C1 segment of cervical spinal cord (tissue), 14 donors: ENCODE data around the gene RIPOR2.
"Not testable (repeated sequence)": the region's sequence is repeated elsewhere in the genome, so short reads cannot be mapped to it uniquely, and the experiment has no call there.

Experiments used
- DNase-seq, 14 donors: peaks; one replicate each; lab custom pipeline; 2025; lab: John Stamatoyannopoulos, UW

RIPOR2 gene

DNA sequence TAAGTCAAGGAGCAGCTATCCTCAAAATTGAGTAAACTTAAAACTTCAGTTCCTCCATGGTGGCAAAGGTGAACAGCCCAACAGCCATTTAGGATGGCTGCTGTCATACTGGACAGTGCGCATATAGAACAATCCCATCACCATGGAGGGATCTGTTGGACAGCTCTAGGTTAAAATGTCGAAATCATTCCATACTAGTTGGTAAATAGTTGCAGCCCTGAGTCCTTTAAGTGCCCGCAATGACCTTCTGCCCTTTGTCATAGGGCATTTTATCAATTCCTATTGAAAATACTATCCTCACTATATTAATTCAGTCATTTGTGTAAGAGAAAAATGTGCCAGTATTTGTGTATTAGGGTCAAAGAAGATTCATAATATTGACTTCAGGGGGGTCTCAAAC is 128.2 kb downstream of the RIPOR2 start:
- DNase-seq = no peak

DNA sequence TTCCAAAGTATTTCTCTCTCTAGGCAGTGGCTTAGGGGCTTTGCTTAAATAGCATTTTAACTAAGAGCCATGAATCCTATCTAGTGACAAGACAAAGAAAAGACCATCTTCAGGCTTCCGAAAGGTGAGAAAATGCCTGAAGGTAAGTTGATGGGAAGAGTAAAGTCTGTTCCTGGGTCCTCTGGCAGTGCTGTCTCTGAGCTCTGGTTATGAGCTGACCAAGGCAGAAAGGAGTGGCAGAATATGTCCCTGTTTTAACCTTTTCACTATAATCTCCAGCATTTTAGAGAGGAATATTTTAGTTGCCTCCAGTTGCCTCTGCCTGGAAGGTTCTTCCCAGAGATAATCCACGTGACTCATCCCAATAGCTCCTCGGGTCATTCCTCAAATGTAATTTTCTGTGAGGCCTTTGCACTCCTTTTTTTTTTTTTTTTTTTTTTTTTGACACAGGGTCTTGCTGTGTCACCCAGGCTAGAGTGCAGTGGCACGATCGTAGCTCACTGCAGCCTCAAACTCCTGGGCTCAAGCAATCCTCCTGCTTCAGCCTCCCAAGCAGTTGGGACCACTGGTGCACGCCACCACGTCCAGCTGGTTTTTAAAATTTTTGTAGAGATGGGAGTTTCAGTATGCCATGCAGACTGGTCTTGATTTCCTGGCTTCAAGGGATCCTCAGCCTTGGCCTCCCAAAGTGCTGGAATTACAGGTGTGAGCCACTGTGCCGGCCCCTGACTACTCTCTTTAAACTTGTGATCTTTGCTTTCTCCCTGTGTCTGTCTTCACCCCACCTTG is 133.3 kb downstream of the RIPOR2 start:
- DNase-seq = no peak

DNA sequence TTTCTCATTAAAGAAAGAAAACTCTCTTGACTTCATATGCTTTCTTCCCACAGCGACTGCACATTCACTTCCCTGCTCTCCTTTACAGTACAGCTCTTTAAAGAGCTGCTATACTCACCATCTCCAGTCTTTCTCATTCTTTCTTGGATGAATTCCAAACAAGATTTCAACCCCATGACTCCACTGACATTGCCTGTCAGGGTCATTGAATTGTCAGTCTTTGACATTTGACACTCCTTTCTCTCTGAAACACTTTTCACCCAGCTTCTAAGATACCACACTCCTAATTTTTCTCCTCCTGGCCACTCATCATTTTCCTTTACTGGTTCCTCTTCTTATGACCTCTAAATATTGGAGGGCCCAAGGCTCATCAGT is 136.2 kb downstream of the RIPOR2 start:
- DNase-seq = no peak

DNA sequence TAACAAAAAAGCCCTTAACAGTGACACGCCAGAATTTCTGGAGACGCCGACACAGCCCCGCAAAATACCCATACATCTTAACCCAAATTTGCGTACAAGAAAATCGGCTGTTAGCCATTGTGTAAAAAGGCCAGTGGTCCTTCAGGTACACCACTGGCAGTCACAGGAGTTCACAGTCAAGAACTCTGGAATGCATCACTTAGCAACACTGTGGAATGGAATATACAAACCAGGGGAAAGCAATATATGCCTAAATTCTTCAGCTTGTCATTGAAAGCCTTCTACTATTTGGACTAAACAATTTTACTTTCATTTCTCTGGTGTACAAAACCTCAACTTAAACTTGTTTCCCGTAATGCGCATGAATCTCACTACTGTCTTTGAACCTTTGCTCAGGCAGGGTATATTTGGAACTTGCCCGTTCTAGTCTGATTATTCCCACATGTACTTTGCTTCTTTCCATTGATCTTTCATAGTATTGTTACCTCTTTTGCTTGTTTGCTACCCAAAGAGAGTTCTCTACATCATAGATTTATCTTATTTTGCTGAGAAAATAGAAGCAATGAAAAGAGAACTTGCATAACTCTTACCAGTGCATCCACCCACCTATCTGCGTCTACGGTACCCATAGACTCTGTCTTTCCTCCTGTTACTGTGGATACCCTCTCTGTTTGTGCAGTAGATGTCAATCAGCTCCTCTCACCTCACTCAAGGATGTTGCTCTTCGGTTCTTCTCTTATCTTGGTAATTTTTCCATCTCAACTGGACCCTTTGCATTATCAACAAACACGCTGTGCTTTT is 136.8 kb downstream of the RIPOR2 start, which contains the start of gene ARMH2:
Gene ARMH2, minus strand, starts transcription at position 178 of the 801 bp plus-strand sequence. Its CDS starts 60 bp downstream, at position 118.
- DNase-seq = no peak

DNA sequence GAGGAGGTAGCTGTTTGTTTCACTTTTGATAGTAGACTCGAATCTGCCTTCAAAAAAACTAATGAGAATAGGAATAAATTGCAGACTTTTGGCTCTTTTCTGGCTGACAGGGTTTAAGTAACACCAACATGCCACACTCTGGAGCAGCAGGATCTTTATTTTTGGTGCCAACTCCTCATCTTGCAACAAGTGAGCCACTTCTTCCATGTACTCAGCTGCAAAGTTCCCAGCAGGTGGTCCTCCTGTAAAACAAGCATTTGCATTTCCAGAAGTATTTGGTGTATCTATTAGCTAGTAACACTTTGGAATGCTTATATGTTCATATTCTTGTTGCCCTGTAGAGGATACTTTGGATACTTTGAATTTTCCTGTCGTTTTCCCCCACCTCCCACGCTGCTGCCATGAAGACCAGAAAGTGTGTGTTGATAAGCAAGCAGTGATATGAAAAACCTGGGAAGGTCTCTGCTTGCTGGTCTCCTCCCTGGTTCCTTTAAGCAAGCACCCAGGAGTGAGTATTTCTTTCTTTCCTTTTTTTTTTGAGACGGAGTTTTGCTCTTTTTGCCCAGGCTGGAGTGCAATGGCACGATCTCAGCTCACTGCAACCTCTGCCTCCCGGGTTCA is 138.1 kb downstream of the RIPOR2 start:
- DNase-seq = no peak

DNA sequence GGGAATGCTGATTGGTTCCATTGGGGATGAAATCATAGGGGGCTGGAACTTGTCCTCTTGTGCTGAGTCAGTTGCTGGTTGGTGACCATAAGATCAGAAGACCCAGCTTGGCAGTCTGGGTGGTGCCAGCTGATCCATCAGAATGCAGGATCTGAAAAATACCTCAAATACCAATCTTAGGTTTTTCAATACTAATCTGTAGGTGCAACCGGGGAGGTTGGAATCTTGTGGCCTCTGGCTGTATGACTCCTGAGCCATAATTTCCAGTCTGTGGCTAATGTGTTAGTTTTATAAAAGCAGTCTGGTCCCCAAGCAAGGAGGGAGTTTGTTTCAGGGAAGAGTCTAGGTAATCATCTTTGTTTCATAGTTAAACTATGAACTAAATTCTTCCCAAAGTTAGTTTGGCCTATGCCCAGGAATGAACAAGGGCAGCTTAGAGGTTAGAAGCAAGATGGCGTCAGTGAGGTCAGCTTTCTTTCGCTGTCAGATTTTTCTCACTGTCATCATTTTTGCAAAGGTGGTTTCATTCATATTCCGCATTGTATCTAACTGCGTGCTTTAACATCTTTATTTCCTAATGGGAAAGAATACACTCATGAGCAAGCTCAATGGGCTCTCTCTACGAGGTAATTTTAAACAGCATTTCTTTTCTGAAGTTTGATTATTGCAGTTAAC is 139.0 kb downstream of the RIPOR2 start:
- no peak for DNase-seq

DNA sequence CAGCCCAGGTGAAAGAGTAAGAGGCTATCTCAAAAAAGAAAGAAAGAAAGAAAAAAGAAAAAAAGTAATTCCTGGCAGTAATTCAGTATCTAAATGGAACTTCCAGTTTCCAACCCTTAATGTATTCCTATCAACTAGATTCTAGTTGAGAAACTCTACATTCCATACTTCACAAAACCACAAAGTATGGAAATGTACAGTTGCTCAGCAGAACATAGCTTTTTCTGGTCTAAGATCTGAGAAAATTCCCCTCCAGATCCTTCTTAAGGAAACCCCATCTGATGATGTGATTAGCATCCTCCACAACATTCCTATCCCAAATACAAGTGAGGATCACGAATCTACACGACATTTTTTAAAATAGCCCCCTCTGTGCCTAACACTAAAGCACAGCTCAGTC is 140.7 kb downstream of the RIPOR2 start:
- no peak for DNase-seq

DNA sequence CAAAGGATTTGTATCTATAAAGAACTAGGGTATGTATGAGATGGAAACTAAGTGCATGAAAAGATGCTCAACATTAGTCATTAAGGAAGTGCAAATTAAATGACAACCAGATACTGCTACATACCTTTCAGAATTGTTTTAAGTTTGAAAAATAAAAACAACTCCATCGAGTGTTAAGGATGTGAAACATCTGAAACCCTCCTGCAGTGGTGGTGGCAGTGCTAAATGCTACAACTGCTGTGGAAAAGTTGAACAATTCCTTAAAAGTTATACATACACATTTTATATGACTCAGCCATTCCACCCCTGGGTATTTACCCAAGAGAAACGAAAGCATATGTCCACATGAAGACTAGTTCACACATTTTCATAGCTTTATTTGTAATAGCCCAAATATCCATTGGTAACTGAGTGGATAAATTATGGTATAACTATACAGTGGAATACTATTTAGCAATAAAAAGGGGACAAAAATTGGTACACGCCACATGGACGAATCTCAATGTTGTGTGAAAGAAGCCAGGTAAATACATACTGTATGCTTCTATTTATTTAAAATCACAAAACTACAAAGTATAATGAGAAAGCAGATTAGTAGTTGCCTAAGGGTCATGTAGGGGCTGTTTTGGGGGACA is 147.6 kb downstream of the RIPOR2 start:
- no peak for DNase-seq

DNA sequence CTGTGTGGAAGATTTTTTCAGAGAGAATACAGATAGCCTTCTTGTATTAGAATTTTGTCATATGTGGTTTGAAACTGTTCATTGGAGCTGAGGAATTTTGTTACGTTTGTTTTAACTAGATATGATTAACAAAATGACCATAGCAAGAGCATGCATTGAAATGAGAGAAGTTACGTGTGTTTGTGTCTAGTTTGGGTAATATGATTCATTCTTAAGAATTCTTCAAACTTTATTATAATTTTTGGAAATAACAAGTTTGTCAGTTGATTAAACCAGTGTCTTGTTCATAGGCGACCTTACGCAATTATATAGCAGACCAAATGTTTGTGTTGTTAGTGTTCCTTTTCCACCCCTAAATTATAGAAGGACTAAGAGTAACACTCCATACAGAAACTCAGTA is 155.6 kb downstream of the RIPOR2 start:
- DNase-seq = no peak

DNA sequence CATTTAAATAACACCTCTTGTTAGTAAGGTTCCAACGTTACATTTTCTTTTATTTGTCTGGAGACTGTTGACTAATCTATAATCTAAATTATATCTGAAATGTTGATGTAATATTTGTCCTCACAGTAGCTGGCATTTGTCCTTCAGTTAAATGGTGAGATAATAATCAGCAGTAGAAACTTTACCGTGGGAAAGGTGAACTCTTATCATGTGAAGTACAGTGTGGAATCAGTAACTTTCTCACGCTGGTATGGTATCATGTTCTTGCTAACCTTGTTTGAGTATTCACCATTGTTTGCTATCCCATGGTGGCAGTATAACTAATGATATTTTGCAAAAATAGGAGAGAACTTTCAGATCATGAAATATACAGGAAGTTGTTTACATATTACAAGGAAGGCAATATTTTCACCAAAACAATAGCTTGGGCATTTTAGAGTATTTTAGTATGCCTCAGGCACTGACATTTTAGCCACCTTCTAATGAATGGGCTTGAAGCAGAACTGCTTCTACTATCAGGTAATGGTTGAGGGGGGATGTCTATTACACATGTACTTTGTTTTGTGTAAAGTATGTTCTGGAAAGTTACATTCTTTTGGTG is 156.2 kb downstream of the RIPOR2 start:
- no peak for DNase-seq

DNA sequence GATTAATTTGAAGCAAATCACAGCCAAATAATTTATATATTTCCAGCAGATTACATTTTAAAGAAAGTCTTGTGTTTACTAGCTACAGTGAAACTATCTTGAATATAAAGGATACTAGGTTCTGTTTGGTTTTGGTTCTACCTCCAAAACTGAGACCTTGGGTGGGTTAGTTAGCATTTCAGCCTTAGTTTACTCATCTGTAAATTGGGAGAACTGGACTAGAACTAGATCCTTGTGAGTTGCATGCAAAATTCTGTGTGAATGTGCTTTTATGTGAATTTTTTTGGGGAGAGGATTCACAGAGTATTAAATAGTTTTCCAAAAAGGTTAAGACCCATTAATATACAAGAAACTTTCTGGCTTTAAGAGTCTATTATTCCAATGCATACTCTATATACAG is 156.9 kb downstream of the RIPOR2 start:
- no peak for DNase-seq

DNA sequence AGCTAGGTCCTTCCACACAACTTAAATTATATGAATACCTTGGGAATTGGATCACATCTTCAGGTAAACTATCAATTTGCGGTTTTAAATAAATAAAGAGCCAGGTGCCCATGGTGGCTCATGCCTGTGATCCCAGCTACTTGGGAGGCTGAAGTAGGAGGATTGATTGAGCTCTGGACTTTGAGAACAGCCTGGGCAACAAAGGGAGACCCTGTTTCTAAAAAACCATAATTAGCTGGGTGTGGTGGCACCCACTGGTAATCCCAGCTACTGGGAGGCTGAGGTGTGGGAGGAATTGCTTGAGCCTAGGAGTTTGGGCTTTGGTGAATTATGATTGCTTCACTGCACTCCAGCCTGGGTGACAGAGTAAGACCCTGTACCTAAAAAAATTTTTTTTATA is 157.6 kb downstream of the RIPOR2 start:
- no peak for DNase-seq

DNA sequence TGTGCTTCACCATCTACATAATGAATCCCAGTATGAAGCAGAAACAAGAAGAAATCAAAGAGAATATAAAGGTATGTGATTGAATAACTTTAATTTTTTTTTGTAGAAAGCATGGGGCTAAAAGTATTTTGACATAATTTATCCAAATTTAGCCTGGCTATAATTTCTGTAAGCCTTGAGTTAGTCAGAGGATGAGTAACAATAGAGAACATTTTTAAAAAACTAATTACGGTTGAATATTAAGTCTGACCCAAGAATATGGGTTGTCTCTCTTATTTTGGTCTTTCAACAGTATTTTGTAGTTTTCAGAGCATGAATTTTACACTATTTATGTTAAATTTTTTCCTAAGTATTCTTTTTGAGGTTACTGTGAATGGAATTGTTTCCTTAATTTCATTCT is 158.5 kb downstream of the RIPOR2 start:
- DNase-seq = no peak

DNA sequence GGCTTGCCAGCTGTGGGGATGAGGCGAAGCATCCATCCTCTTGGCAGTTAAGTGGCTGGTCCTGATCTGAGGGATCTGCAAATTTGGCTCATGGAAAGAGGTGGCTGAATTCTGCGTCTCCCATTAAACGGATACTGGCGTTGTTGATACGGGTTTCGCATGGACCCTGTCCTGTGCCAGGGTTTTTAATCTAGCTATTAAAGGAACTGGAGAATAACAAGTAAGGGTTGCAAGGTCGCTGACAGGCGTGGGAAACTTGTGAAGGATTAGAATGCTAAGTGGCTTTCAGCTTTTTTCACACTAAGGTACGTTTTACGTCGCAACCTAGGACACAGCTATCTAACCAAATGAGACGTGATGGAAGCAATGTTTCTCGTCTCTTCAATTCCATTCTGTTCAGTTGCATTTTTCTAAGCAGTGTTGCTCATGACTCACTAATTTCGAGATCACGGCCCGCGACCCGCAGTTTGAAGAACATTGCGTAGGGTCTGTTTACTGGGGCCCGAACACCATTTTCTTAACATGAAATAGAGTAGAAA is 160.2 kb downstream of the RIPOR2 start:
- no peak for DNase-seq

DNA sequence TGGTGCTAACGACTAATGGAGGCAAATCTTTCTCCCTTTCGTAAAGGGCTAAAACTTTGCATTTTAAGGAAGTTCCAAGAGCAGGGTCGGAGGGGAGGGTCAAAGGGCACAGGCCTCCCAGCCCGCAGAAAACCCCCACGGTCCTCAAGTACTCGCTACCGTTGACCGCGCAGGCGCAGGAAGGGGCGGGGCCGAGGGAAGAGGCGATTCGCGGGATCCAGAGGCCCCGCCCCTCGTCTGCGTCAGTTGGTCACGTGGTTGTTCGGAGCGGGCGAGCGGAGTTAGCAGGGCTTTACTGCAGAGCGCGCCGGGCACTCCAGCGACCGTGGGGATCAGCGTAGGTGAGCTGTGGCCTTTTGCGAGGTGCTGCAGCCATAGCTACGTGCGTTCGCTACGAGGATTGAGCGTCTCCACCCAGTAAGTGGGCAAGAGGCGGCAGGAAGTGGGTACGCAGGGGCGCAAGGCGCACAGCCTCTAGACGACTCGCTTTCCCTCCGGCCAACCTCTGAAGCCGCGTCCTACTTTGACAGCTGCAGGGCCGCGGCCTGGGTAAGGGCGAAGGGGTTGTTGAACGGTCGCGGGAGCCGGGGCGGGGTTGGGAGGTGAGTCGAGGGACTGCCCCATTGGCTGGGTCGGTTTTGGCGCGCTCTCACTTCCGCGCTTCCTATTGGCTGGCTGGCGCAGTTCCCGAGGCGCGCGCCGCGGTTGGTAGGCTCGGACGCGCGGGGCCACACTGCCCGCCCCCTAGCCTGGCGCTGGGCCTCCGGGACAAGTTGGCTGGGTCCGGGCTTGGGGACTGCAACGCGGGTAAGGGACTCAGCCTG is 160.9 kb downstream of the RIPOR2 start, which contains the start of gene GMNN:
Gene GMNN, plus strand, starts transcription at position 242 of the 824 bp plus-strand sequence. CDS start 2,310 bp downstream, outside the sequence.
- DNase-seq = peak; percentile 62 to 96 (median 92)

DNA sequence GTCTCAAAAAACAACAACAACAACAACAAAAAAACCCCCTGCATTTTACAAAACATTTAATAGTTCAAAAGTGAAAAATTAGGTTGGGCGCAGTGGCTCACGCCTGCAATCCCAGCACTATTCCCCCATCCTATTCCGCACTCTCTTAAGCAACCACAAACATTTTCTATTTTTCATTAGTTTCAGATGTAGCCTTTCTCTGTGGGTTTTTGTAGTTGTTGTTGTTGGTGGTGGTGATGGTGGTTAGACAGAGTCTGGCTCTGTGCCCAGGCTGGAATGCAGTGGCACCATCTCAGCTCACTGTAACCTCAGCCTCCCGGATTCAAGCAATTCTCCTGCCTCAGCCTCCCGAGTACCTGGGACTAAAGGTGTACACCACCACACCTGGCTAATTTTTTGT is 167.4 kb downstream of the RIPOR2 start:
- DNase-seq = no peak

DNA sequence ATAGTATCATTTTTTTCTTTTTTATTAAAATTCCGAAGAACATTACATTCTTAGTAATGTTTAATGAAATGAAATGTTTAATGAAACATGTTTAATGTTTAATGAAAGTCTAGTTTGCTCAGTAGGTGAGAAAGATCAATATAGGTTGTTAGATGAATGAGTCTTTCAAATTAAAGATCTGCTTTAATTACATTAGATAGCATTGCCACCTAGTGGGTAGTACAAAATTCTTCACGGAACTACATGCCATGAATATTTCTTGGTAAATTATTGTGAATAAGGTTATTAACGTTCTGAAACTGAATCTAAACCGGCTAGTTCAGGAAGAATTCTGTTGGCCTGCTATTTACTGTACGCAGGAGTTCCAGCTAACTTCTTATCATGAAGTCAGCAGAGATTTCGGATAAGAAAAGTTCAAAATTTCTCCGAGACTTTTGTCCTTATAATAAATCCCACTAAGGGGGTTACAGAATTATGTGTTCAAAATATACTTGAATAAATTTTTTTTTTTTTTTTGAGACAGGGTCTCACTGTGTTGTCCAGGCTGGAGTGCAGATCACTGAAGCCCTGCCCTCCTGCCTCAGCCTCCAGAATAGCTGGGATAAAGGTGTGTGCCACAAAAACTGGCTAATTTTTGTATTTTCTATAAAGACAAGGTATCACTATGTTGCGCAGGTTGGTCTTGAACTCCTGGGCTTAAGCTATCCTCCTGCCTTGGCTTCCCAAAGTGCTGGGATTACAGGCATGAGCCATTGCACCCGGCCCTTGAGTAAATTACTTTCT is 168.9 kb downstream of the RIPOR2 start:
- no peak for DNase-seq

DNA sequence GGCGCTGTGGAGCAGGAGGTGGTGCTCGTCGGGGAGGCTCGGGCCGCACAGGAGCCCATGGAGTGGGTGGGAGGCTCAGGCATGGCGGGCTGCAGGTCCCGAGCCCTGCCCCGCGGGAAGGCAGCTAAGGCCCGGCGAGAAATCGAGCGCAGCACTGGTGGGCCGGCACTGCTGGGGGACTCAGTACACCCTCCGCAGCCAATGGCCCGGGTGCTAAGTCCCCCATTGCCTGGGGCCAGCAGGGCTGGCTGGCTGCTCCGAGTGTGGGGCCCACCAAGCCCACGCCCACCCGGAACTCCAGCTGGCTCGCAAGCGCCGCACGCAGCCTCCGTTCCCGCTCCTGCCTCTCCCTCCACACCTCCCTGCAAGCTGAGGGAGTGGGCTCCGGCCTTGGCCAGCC is 169.8 kb downstream of the RIPOR2 start:
- DNase-seq = not testable (repeated sequence)
